ENCODE measurements around the gene JDP2.

The JDP2 gene

GRCh38 chr14:75424496-75424895, 3.3 kb upstream of the JDP2 start:
- Histone ChIP-seq H3K27me3 (replicated peaks in 2 of 5; ENCODE audit: control insufficient read depth in 4 of 5, insufficient read depth in 5 of 5, low read length in 4 of 5) (no peaks in the 10 kb centered on the region), H3K4me3 (ENCODE audit: control insufficient read depth in 1 of 7, extremely low read depth in 1 of 7, insufficient read depth in 4 of 7, low read depth in 2 of 7, low read length in 6 of 7) (no peak overlapping the region), H3K36me3 (ENCODE audit: control insufficient read depth in 4 of 4, insufficient read depth in 4 of 4, low read length in 3 of 4) (no peaks in the 10 kb centered on the region), H3K27ac (ENCODE audit: insufficient read depth in 1 of 2, low read depth in 1 of 2, low read length in 2 of 2, poor library complexity in 1 of 2, severe bottlenecking in 2 of 2) (no peak overlapping the region), H3K4me1 (ENCODE audit: control extremely low read depth in 1 of 4, control insufficient read depth in 4 of 4, insufficient read depth in 4 of 4, low read length in 3 of 4) (peaks cover 6 to 46% (median 25%) of the 10 kb centered on the region in 4 experiments), H3K9me3 (ENCODE audit: control extremely low read depth in 1 of 5, control insufficient read depth in 4 of 5, insufficient read depth in 2 of 5, low read depth in 1 of 5, low read length in 4 of 5) (peaks cover 0 to 2% (median 0%) of the 10 kb centered on the region in 5 experiments)
- ChIA-PET CTCF (interaction anchor here (1.0 to 1.9 kb wide), 4 partner anchors 9 to 91 kb away, joined by 3 to 6 read pairs (median 4); no protein-coding TSS in a partner anchor), POLR2A (no interaction called here)
- WGBS (ENCODE audit: insufficient coverage), result no CpG with 5 or more reads among the region's 1 CpG
- no peak for DNase-seq

- DNase-seq, result no peak
- Histone ChIP-seq H3K27me3 (replicated peaks in 2 of 5; ENCODE audit: control insufficient read depth in 4 of 5, insufficient read depth in 5 of 5, low read length in 4 of 5) (no peaks in the 10 kb centered on the region), H3K27ac (ENCODE audit: insufficient read depth in 1 of 2, low read depth in 1 of 2, low read length in 2 of 2, poor library complexity in 1 of 2, severe bottlenecking in 2 of 2) (no peak overlapping the region), H3K36me3 (ENCODE audit: control insufficient read depth in 4 of 4, insufficient read depth in 4 of 4, low read length in 3 of 4) (no peaks in the 10 kb centered on the region), H3K4me1 (ENCODE audit: control extremely low read depth in 1 of 4, control insufficient read depth in 4 of 4, insufficient read depth in 4 of 4, low read length in 3 of 4) (peaks cover 0 to 46% (median 23%) of the 10 kb centered on the region in 4 experiments), H3K4me3 (ENCODE audit: control insufficient read depth in 1 of 7, extremely low read depth in 1 of 7, insufficient read depth in 4 of 7, low read depth in 2 of 7, low read length in 6 of 7) (no peak overlapping the region), H3K9me3 (ENCODE audit: control extremely low read depth in 1 of 5, control insufficient read depth in 4 of 5, insufficient read depth in 2 of 5, low read depth in 1 of 5, low read length in 4 of 5) (peaks cover 0 to 2% (median 0%) of the 10 kb centered on the region in 5 experiments)
- WGBS (ENCODE audit: insufficient coverage), result 89% methylated on average over 3 of the region's 4 CpGs
- POLR2A ChIA-PET, result no interaction called here
- CTCF ChIA-PET, result interaction anchor here (0.7 to 1.9 kb wide), 7 partner anchors 8 to 116 kb away, joined by 3 to 8 read pairs (median 4); no protein-coding TSS in a partner anchor
Observed at GRCh38 chr14:75425446-75425845, 2.4 kb upstream of the JDP2 start.

GRCh38 chr14:75426332-75427125, 1.3 kb upstream of the JDP2 start:
- ChIA-PET CTCF (interaction anchor here (1.4 to 18.8 kb wide), 3 partner anchors 21 to 117 kb away, joined by 6 to 227 read pairs (median 8); no protein-coding TSS in a partner anchor), POLR2A (no interaction called here)
- Histone ChIP-seq H3K27ac (ENCODE audit: insufficient read depth in 1 of 2, low read depth in 1 of 2, low read length in 2 of 2, poor library complexity in 1 of 2, severe bottlenecking in 2 of 2) (peak overlapping the region in 1 of 2 experiments; percentile 23), H3K9me3 (ENCODE audit: control extremely low read depth in 1 of 5, control insufficient read depth in 4 of 5, insufficient read depth in 2 of 5, low read depth in 1 of 5, low read length in 4 of 5) (peaks cover 0 to 2% (median 0%) of the 10 kb centered on the region in 5 experiments), H3K36me3 (ENCODE audit: control insufficient read depth in 4 of 4, insufficient read depth in 4 of 4, low read length in 3 of 4) (peaks cover 0 to 3% (median 0%) of the 10 kb centered on the region in 4 experiments), H3K4me3 (ENCODE audit: control insufficient read depth in 1 of 7, extremely low read depth in 1 of 7, insufficient read depth in 4 of 7, low read depth in 2 of 7, low read length in 6 of 7) (peak overlapping the region in 6 of 7 experiments; percentile 71 to 81 (median 74)), H3K4me1 (ENCODE audit: control extremely low read depth in 1 of 4, control insufficient read depth in 4 of 4, insufficient read depth in 4 of 4, low read length in 3 of 4) (peaks cover 0 to 53% (median 32%) of the 10 kb centered on the region in 4 experiments), H3K27me3 (replicated peaks in 2 of 5; ENCODE audit: control insufficient read depth in 4 of 5, insufficient read depth in 5 of 5, low read length in 4 of 5) (no peaks in the 10 kb centered on the region)
- peak in 1 of 3 donors; percentile 27 for DNase-seq
- WGBS (ENCODE audit: insufficient coverage), result 84% methylated on average over 8 of the region's 10 CpGs

- WGBS (ENCODE audit: insufficient coverage), result 8% methylated on average over 8 of the region's 15 CpGs
- CTCF ChIA-PET, result interaction anchor here (1.0 to 18.8 kb wide), 4 partner anchors 9 to 117 kb away, joined by 4 to 227 read pairs (median 10); no protein-coding TSS in a partner anchor
- Histone ChIP-seq H3K27ac (ENCODE audit: insufficient read depth in 1 of 2, low read depth in 1 of 2, low read length in 2 of 2, poor library complexity in 1 of 2, severe bottlenecking in 2 of 2) (peak overlapping the region in 1 of 2 experiments; percentile 23), H3K36me3 (ENCODE audit: control insufficient read depth in 4 of 4, insufficient read depth in 4 of 4, low read length in 3 of 4) (peaks cover 0 to 8% (median 2%) of the 10 kb centered on the region in 4 experiments), H3K27me3 (replicated peaks in 2 of 5; ENCODE audit: control insufficient read depth in 4 of 5, insufficient read depth in 5 of 5, low read length in 4 of 5) (no peaks in the 10 kb centered on the region), H3K4me3 (ENCODE audit: control insufficient read depth in 1 of 7, extremely low read depth in 1 of 7, insufficient read depth in 4 of 7, low read depth in 2 of 7, low read length in 6 of 7) (peak overlapping the region; percentile 67 to 81 (median 74)), H3K4me1 (ENCODE audit: control extremely low read depth in 1 of 4, control insufficient read depth in 4 of 4, insufficient read depth in 4 of 4, low read length in 3 of 4) (peaks cover 0 to 56% (median 32%) of the 10 kb centered on the region in 4 experiments), H3K9me3 (ENCODE audit: control extremely low read depth in 1 of 5, control insufficient read depth in 4 of 5, insufficient read depth in 2 of 5, low read depth in 1 of 5, low read length in 4 of 5) (peaks cover 0 to 2% (median 0%) of the 10 kb centered on the region in 5 experiments)
- DNase-seq, result no peak
- POLR2A ChIA-PET, result interaction anchor here (1.4 kb wide), 2 partner anchors 8 to 94 kb away, joined by 3 to 4 read pairs; no protein-coding TSS in a partner anchor
Observed at GRCh38 chr14:75427126-75427481, 718 bp upstream of the JDP2 start.

- WGBS (ENCODE audit: insufficient coverage), result under 1% methylated on average over 36 of the region's 64 CpGs
- DNase-seq, result peak in 2 of 3 donors; percentile 17 to 35
- ChIA-PET CTCF (interaction anchor here (1.0 to 18.8 kb wide), 7 partner anchors 10 to 119 kb away, joined by 3 to 227 read pairs (median 5); no protein-coding TSS in a partner anchor), POLR2A (interaction anchor here (0.6 to 1.4 kb wide), 7 partner anchors 9 to 304 kb away, joined by 3 to 4 read pairs (median 3); no protein-coding TSS in a partner anchor)
- Histone ChIP-seq H3K4me1 (ENCODE audit: control extremely low read depth in 1 of 4, control insufficient read depth in 4 of 4, insufficient read depth in 4 of 4, low read length in 3 of 4) (peaks cover 0 to 56% (median 32%) of the 10 kb centered on the region in 4 experiments), H3K4me3 (ENCODE audit: control insufficient read depth in 1 of 7, extremely low read depth in 1 of 7, insufficient read depth in 4 of 7, low read depth in 2 of 7, low read length in 6 of 7) (peak overlapping the region; percentile 59 to 81 (median 74)), H3K27ac (ENCODE audit: insufficient read depth in 1 of 2, low read depth in 1 of 2, low read length in 2 of 2, poor library complexity in 1 of 2, severe bottlenecking in 2 of 2) (no peak overlapping the region), H3K27me3 (replicated peaks in 2 of 5; ENCODE audit: control insufficient read depth in 4 of 5, insufficient read depth in 5 of 5, low read length in 4 of 5) (no peaks in the 10 kb centered on the region), H3K9me3 (ENCODE audit: control extremely low read depth in 1 of 5, control insufficient read depth in 4 of 5, insufficient read depth in 2 of 5, low read depth in 1 of 5, low read length in 4 of 5) (peaks cover 0 to 2% (median 0%) of the 10 kb centered on the region in 5 experiments), H3K36me3 (ENCODE audit: control insufficient read depth in 4 of 4, insufficient read depth in 4 of 4, low read length in 3 of 4) (peaks cover 2 to 17% (median 5%) of the 10 kb centered on the region in 4 experiments)
Observed at GRCh38 chr14:75428230-75429104, 645 bp downstream of the JDP2 start.

- WGBS (ENCODE audit: insufficient coverage), result 100% methylated on average over 1 of the region's 1 CpG
- H3K27ac ChIP-seq (ENCODE audit: insufficient read depth in 1 of 2, low read depth in 1 of 2, low read length in 2 of 2, poor library complexity in 1 of 2, severe bottlenecking in 2 of 2), result no peak overlapping the region
- peak overlapping the region in 3 of 7 experiments; percentile 8 to 81 (median 75) for H3K4me3 ChIP-seq (ENCODE audit: control insufficient read depth in 1 of 7, extremely low read depth in 1 of 7, insufficient read depth in 4 of 7, low read depth in 2 of 7, low read length in 6 of 7)
- H3K4me1 ChIP-seq (ENCODE audit: control extremely low read depth in 1 of 4, control insufficient read depth in 4 of 4, insufficient read depth in 4 of 4, low read length in 3 of 4), result peaks cover 0 to 67% (median 35%) of the 10 kb centered on the region in 4 experiments
- H3K27me3 ChIP-seq (replicated peaks in 2 of 5; ENCODE audit: control insufficient read depth in 4 of 5, insufficient read depth in 5 of 5, low read length in 4 of 5), result no peaks in the 10 kb centered on the region
- DNase-seq, result no peak
- H3K9me3 ChIP-seq (ENCODE audit: control extremely low read depth in 1 of 5, control insufficient read depth in 4 of 5, insufficient read depth in 2 of 5, low read depth in 1 of 5, low read length in 4 of 5), result no peaks in the 10 kb centered on the region
- POLR2A ChIA-PET, result interaction anchor here (1.4 kb wide), 1 partner anchor 24 kb away, joined by 3 read pairs; no protein-coding TSS in a partner anchor
- CTCF ChIA-PET, result interaction anchor here (0.8 to 18.8 kb wide), 11 partner anchors 11 to 300 kb away, joined by 3 to 227 read pairs (median 4); no protein-coding TSS in a partner anchor
- H3K36me3 ChIP-seq (ENCODE audit: control insufficient read depth in 4 of 4, insufficient read depth in 4 of 4, low read length in 3 of 4), result peaks cover 2 to 28% (median 5%) of the 10 kb centered on the region in 4 experiments
Observed at GRCh38 chr14:75429562-75429961, 1.7 kb downstream of the JDP2 start.
